Measurements from ENCODE around the gene COL23A1. TPM values are rescaled to one million over a fixed set of nuclear protein-coding genes. Genes with fewer than 3 reads are reported as not detected.

COL23A1 gene
- total RNA-seq (2014; rRNA removed; shearing (Covaris generic)), result 0.12 and 0.39 TPM in 2 replicates

- DNase-seq (ENCODE audit: low read depth), result peak; percentile 9
Measured at GRCh38 chr5:178590141-178590923, at the start of gene COL23A1. Gene COL23A1 (minus strand): TSS chr5:178590393.

- no peak for DNase-seq (ENCODE audit: low read depth)
Measured at GRCh38 chr5:178637356-178638074, 47.3 kb upstream of the COL23A1 start.

DNA sequence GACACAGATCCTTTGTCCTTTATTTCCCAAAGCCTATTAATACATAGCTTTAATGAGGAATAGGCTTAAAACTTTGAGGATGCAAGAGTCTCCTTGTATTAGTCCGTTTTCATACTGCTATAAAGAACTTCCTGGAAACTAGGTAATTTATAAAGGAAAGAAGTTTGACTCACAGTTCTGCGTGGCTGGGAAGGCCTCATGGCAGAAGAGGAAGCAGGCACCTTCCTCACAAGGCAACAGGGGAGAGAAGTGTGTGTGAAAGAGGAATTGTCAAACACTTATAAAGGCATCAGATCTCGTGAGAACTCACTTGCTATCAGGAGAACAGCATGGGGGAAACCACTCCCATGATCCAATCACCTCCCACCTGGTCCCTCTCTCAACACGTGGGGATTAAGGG, 42.1 kb upstream of the COL23A1 start:
- no peak for DNase-seq (ENCODE audit: low read depth)

DNA sequence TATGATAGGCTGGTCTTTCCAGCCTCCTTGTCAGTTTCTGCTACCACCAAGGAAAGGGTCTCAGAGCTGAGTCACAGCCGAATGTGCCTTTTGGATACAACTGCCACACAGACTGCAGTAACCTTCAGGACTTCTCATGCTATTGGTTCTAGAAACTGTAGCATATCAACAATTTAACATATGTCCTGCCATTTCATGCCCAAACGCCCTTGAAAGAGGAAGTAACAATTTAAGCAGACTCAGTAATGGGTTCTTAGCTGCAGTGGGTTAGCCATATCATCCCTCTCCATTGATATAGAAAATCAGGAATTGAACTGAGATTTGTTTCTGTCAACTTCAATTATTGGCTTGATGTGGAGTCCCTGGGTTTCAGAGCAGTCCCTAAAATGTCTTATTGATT, 40.8 kb upstream of the COL23A1 start:
- no peak for DNase-seq (ENCODE audit: low read depth)

DNA sequence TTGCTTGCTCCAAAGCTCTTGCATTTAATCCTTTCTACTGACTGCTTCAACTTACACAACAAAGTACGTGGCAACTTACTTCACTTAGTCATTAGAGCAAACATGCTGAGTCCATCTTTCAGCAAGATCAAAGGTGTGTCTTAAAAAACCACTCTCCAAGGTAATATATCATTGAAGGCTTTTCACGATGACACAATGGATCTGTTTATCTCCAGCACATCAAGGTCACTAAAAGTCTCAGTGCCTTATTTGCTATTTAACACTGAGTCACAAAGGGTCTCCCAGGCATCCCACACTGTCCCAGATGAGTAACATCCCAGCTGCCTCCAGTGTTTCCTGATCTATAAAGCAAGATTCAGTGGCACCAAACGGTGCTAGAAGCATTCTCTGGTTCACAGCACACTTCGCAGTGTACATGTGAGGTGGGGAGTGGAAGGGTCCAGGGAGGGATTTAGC, 40.3 kb upstream of the COL23A1 start:
- DNase-seq (ENCODE audit: low read depth), result peak; percentile 67

DNA sequence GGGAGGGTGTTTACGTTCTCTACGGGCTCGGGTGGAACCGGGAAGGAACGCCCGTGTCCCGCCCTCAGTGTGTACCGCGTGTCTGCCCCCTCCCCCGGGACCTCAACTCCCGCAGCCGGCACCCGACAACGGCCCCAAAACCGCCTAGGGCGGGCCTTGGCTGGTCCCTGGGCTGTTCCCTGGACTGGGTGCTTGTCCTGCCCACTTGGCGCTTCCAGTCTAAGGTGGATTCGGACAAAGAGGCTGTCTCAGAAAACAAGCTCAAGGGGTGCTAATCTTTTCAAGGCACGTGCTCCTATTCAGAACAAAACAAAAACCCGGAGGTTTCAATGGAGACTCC, 37.0 kb upstream of the COL23A1 start:
- no peak for DNase-seq (ENCODE audit: low read depth)

GRCh38 chr5:178626484-178627258, 36.5 kb upstream of the COL23A1 start, which contains the start of gene CLK4:
Gene CLK4 (minus strand): TSS chr5:178627050. CDS start chr5:178623416, 3,634 bp downstream.
- DNase-seq (ENCODE audit: low read depth), result peak; percentile 88

DNA sequence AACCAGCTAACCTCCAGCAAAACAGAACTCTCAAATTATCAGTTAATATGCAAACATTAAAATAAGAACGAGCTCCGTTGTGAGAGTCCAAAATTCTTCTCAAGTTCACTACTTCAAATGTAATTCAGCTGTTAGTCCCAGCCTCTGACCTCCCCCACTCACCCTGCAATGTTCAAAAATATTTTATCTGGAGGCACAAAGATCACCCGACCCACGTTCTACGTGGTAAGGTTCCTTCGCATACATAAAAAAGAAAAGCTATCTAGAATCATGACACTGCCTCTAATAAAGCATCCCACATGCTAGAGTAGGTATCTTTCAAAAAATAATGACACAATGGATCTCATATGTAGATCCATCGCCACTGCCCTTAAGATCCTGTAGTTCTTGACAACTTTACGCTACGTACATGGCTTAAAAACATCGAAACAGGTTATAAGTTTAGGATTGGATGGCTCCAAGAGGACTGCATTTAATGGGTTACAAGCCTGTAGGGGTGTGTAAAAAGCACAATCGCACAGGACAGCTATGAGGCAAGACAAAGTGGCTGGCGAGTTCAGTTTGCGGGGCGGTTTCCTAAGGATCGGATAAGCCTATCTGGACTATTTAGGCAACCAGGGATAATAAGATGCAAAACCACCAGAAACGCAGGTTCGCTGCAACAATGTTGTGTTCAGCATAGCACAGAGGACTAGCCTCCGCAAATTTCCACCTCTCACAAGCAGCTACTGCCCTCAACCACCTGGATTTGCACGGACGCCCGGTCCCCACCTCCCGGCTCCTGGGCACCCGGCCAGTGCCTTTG, 35.7 kb upstream of the COL23A1 start:
- no peak for DNase-seq (ENCODE audit: low read depth)

- peak; percentile 21 for DNase-seq (ENCODE audit: low read depth)
Measured at GRCh38 chr5:178624631-178625546, 34.7 kb upstream of the COL23A1 start.

GRCh38 chr5:178622679-178623247, 32.6 kb upstream of the COL23A1 start:
- no peak for DNase-seq (ENCODE audit: low read depth)

DNA sequence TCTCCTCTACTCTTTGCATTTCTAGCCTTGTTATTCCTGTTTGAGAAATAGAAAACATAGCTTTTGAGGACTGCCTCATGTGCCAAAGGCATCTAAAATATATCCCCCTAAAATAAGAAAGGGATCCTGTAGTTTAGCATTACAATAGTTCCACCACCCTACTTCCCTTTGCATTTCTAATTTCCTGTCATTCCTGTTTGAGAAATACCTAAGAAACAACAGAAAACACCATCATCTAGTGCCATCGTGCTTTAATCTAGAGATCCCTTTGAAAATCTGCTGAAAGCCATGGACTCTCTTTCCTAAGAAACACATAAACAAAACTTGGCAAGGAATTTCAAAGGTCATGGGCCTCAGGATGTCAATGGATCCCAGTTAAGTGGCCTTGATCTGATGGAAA, 29.2 kb upstream of the COL23A1 start:
- DNase-seq (ENCODE audit: low read depth), result no peak

GRCh38 chr5:178612299-178612698, 22.1 kb upstream of the COL23A1 start:
- DNase-seq (ENCODE audit: low read depth), result no peak

DNA sequence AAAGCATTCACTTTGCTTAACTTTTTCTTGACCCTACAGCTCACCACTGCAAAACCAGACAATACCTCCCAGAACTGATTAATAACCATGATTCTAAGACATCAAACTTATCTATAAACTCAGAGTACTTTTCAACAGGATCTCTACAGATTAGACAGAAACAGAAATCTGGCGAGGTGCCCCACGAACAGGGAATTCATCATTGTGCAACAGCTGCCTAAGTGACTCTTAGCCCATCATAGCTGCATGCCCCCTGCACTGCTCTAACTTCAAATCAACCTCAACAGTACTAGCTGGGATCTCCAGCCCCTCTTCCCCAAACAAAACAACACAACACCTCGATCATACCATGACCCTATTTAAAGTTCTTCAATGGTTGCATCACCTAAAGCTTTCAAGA, 16.1 kb upstream of the COL23A1 start:
- no peak for DNase-seq (ENCODE audit: low read depth)

DNA sequence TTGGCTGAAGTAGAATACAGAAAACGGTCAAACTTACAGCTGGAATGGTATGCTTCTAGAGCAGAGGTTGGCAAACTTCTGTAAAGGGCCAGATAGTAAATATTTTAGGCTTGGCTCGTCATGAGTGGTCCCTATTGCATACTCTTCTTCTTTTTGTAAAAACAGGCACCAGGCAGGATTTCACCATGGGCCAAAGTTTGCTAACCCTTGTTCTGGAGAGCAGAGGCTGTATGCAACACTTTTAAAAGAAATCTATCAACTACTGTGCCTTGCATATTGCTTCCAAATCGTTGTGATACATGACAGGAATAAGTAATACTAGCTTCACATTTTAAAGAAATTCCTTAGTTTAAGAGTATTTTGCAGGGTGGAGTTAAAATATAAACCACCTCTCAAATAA, 15.6 kb upstream of the COL23A1 start:
- DNase-seq (ENCODE audit: low read depth), result no peak

DNA sequence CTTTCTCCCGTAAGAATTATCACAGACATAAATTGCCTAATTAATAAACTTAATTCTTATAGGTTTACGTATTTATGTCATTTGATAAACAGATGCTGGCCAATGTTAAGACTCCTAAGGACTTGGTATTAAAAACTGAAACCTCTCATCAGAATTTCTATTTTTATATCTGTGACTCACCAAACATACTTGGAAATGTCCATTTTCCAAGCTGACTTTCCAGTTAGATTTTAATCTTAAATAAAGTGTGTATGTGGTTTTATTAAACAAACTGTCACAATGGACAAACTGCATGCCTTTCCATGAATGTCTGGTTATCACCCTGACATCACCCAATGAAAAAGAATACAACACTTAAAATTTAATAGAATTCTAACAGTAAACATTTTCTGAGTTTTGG, 12.6 kb upstream of the COL23A1 start:
- DNase-seq (ENCODE audit: low read depth), result peak; percentile 11

DNA sequence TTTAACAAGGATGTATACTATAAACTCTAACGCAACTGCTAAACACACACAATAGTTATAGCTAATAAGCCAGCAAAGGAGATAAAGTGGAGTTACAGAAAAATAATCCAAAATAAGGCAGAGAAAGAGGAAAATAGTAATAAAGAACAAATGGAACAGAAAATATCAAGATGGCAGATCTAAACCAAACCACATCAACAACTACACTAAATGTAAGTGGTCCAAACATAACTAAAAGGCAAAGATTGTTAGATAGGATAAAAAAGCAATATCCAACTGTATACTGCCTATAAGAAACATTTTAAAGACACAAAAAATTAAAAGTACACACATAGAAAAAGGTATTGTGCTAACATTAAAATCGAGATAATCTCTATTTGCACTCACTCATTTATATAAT, 5.6 kb upstream of the COL23A1 start:
- DNase-seq (ENCODE audit: low read depth), result no peak

GRCh38 chr5:178595150-178595549, 5.0 kb upstream of the COL23A1 start:
- no peak for DNase-seq (ENCODE audit: low read depth)

DNA sequence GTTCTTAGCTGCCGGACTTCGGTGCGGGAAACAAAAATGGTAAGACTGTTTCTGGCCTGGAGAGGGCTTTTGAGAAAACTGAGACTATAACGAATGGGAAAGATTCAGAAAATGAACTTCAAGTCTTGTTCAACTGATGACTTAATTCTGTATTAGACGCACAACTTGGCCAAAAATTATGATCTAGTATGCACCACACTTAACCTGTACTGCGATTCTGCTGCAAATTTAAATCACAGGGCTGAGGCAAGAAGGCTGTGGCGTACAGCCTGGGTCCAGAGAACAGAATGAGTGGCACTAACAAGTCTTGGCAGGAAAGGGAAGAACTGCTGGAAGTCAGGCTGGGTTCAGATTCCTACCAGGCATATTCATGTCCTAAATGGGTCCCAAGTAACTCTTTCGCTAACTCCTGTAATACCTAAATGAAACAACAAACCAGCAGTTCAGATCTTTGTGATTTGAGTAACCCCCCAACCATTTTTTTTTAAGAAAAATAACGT, 781 bp upstream of the COL23A1 start:
- DNase-seq (ENCODE audit: low read depth), result no peak

GRCh38 chr5:178589180-178590140, 733 bp downstream of the COL23A1 start:
- DNase-seq (ENCODE audit: low read depth), result no peak
